ENCODE data around the gene CCDC9.
A peak's percentile ranks its signal among the peaks of the same experiment; 100 is the strongest.
"Not testable (repeated sequence)": the region's sequence is repeated elsewhere in the genome, so short reads cannot be mapped to it uniquely, and the experiment has no call there.

The CCDC9 gene

GRCh38 chr19:47264629-47265028, 8.3 kb downstream of the CCDC9 start:
- no peak for TF ChIP-seq ZNF274 (IDR thresholded peaks at IDR 0.05; ENCODE audit: low read depth, low read length)
- H3K4me3 ChIP-seq (ENCODE audit: low read length) = no peak overlapping the region

- no peak for TF ChIP-seq ZNF274 (IDR thresholded peaks at IDR 0.05; ENCODE audit: low read depth, low read length)
- H3K4me3 ChIP-seq (ENCODE audit: low read length) = no peak overlapping the region
These were observed 10.1 kb downstream of the CCDC9 start for GRCh38 chr19:47266401-47266941.

GRCh38 chr19:47267350-47267759, 11.0 kb downstream of the CCDC9 start:
- no peak for TF ChIP-seq ZNF274 (IDR thresholded peaks at IDR 0.05; ENCODE audit: low read depth, low read length)
- no peak overlapping the region for H3K4me3 ChIP-seq (ENCODE audit: low read length)

- TF ChIP-seq ZNF274 (IDR thresholded peaks at IDR 0.05; ENCODE audit: low read depth, low read length) = no peak
- no peak overlapping the region for H3K4me3 ChIP-seq (ENCODE audit: low read length)
These were observed 11.7 kb downstream of the CCDC9 start for GRCh38 chr19:47268028-47268427.

- H3K4me3 ChIP-seq (ENCODE audit: low read length) = no peak overlapping the region
- no peak for TF ChIP-seq ZNF274 (IDR thresholded peaks at IDR 0.05; ENCODE audit: low read depth, low read length)
These were observed 13.3 kb downstream of the CCDC9 start for GRCh38 chr19:47269596-47269995.

- no peak for TF ChIP-seq ZNF274 (IDR thresholded peaks at IDR 0.05; ENCODE audit: low read depth, low read length)
- H3K4me3 ChIP-seq (ENCODE audit: low read length) = no peak overlapping the region
These were observed 14.1 kb downstream of the CCDC9 start for GRCh38 chr19:47270408-47270807.

GRCh38 chr19:47271949-47272348, 15.6 kb downstream of the CCDC9 start:
- no peak for TF ChIP-seq ZNF274 (IDR thresholded peaks at IDR 0.05; ENCODE audit: low read depth, low read length)
- no peak overlapping the region for H3K4me3 ChIP-seq (ENCODE audit: low read length)

GRCh38 chr19:47272448-47273312, 16.4 kb downstream of the CCDC9 start:
- TF ChIP-seq ZNF274 (IDR thresholded peaks at IDR 0.05; ENCODE audit: low read depth, low read length) = no peak

GRCh38 chr19:47273313-47274070, 17.2 kb downstream of the CCDC9 start:
- peak overlapping the region; percentile 79 for H3K4me3 ChIP-seq (ENCODE audit: low read length)
- no peak for TF ChIP-seq ZNF274 (IDR thresholded peaks at IDR 0.05; ENCODE audit: low read depth, low read length)

More at GRCh38 chr19:47272448-47273312, 16.4 kb downstream of the CCDC9 start:
- peak overlapping the region; percentile 79; the same call in 1 of the 2 replicates for H3K4me3 ChIP-seq (ENCODE audit: low read length)

- peak within 1 kb of the TSS; percentile 83 for H3K4me3 ChIP-seq (ENCODE audit: low read length)
- no peak for TF ChIP-seq ZNF274 (IDR thresholded peaks at IDR 0.05; ENCODE audit: low read depth, low read length)
These were observed 18.0 kb downstream of the CCDC9 start, which contains the start of gene INAFM1 for GRCh38 chr19:47274071-47274890. TSS of gene INAFM1 (plus strand) at chr19:47274885. CDS start at chr19:47274920, 35 bp downstream.

- H3K4me3 ChIP-seq (ENCODE audit: low read length) = peak overlapping the region; percentile 67; the same call in 1 of the 2 replicates
- no peak for TF ChIP-seq ZNF274 (IDR thresholded peaks at IDR 0.05; ENCODE audit: low read depth, low read length)
These were observed 18.8 kb downstream of the CCDC9 start for GRCh38 chr19:47274891-47275761.

GRCh38 chr19:47275791-47276461, 19.6 kb downstream of the CCDC9 start:
- H3K4me3 ChIP-seq (ENCODE audit: low read length) = no peak overlapping the region
- no peak for TF ChIP-seq ZNF274 (IDR thresholded peaks at IDR 0.05; ENCODE audit: low read depth, low read length)

- H3K4me3 ChIP-seq (ENCODE audit: low read length) = not testable (repeated sequence)
These were observed 20.2 kb downstream of the CCDC9 start for GRCh38 chr19:47276513-47276912.

All from GM08714 (cell line).